GM21381 (cell line): ENCODE data around the gene AGK.
A peak's percentile ranks its signal among the peaks of the same experiment; 100 is the strongest.

Source experiments
- ATAC-seq: cut with Tn5 transposase; IDR thresholded peaks from one replicate; pipeline ENCODE4 v1.9.1; 2021; ENCODE audit warnings: mild to moderate bottlenecking, moderate library complexity; ENCODE audit not compliant: unreplicated experiment

The AGK gene, protein sequence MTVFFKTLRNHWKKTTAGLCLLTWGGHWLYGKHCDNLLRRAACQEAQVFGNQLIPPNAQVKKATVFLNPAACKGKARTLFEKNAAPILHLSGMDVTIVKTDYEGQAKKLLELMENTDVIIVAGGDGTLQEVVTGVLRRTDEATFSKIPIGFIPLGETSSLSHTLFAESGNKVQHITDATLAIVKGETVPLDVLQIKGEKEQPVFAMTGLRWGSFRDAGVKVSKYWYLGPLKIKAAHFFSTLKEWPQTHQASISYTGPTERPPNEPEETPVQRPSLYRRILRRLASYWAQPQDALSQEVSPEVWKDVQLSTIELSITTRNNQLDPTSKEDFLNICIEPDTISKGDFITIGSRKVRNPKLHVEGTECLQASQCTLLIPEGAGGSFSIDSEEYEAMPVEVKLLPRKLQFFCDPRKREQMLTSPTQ

DNA sequence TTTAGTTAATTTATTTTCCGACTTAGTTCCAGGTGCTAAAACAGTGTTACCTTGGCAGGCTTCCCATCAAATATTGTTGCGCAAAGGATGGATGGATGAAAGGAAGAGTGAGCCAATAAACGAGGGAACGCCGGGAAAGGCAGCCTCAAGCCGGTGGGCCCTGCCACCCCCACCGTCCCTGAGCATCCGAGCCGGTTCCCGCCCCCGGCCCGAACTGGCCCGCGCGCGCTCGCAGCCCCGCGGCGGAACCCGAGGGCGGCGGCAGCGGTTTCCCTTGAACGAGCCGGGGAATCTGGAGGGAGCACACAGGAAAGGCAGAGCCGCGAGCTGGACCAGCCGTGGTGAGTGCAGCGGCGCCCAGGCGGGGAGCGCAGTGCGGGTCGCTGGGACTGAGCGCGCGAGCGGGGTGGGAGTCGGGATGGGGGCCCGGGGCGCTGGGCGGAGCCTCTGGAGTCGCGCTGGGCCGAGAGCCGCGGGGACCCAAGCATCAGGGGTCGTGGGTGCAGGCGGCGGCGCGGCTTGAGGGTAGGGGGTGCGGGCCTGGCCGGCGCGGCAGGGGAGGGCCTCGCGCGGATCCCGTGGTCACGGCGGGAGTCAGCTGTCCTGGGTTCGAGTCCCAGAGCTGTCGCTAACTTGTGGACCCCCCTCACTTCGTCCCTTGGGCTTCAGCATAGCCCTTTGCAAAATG, at the start of gene AGK:
Gene AGK (plus strand): TSS at position 317 of the 688 bp plus-strand sequence. CDS start 4,057 bp downstream, outside the sequence.
- ATAC-seq = peak; percentile 93

DNA sequence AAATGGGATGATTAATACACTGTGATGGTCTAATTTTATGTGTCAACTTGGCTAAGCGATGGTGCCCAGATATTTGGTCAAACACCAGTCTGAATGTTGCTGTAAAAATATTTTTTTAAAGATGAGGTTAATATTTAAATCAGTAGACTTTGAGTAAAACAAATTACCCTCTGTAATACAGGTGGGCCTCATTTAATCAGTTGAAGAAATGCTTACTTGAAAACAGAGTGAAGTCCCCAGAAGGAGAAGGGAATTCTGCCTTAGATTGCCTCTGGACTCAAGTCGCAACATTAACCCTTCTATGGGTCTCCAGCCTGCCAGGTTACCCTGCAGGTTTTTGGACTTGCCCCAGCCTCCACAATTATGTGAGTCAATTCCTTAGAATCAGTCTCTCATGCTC, 49.8 kb upstream of the AGK start:
- ATAC-seq = no peak

- ATAC-seq = no peak
These were observed 39.9 kb upstream of the AGK start for GRCh38 chr7:141511316-141511675.

DNA sequence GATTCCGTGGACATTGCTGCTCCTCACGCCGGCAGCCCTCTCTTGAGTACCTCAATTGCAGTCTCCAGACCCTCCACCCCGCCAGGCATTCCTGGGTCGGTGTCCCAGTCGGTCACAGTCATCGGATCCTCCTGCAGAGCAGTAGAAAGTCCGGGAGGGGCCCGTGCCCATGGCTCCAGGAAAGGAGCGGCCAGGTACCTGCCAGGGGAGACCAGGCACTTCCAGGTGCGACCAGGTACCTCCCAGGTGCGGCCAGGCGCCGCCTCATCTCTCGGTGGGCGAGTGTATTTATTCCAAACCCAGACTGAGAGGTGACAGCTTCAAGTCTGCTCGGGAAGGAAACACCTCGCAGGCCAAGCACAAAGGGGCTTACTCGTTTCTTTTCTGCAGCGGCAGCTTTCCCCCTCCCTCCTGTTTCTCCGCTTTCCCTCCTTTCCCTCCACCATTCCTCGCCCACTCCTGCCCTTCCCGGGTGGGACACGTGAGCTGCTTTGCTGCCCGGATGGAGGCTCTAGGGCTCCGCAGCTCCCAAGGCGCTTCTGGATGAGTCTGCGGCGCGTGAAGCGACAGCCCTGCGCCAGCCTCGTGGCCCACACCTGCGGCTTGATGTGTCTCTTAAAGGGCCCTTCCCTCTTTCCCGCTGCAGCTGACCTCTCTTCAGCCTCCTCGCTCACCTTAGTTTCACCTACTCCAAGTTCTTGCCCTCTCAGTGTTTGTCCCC, 39.4 kb upstream of the AGK start:
- ATAC-seq = no peak

- ATAC-seq = no peak
These were observed 38.6 kb upstream of the AGK start for GRCh38 chr7:141512597-141512996.

DNA sequence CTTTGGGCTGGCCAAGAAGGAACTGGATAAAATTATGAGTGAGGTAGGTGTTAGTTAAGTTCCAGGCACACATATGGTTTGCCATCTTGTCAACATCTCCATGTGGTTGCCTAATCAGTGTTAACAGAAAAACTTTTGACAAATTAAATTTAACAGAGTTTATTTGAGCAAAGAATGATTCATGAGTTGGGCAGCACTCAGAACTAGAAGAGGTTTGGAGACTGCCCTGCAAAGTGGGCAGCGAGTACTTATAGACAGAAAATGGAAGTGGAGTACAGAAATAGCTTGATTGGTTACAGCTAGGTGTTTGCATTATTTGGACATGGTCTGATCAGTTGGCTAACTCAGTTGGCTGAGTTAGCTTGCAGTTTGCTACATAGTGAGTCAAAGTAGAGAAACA, 37.5 kb upstream of the AGK start:
- no peak for ATAC-seq

GRCh38 chr7:141515941-141516340, 35.3 kb upstream of the AGK start:
- no peak for ATAC-seq

DNA sequence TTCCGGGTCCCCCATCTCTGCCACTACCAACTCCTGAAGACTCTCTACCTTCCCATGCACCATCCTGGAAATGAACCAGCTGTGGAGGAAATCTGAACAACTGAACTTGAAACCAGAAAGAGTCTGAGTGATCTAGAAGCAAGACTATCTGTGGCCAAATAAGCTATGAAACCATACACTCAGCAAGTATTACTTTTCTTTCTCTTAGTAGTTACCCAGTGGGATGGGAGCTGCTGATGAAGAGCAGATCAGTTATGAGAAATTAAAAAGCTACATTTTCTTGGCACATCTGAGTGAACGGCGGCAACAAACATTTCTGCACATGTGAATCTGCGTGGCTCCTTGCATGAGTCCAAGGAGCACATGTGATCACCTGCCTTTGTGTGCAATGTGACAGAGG, 31.6 kb upstream of the AGK start:
- ATAC-seq = no peak

DNA sequence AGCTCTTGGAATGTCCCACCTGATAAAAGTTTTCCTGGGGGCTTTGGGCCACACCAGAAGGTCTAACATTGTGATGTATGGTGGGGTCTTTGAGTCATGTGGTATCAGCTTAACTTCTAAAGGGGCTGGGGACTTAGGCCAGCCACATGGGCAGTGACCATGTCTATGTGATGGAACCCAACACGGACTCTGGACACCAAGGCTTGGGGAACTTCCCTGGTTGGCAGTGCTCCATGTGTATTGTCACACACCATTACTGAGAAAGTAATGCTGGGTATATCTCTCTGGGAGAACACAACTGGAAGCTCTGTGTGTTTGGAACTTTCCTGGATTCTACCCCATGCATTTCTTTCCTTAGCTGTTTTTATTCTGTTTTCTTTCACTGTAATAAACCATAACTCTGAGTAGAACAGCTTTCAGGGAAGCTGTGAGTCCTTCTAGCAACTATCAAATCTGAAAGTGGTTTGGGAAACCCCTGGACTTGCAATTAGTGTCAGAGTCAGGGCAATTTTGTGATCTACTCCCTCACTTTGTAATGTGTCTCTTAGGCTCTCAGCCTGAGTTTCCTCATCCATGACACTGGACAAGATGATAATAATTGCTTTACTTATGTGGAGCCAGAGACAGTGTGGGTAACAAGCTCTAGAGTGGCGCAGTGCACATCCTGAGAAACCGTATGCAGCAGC, 28.4 kb upstream of the AGK start:
- ATAC-seq = peak; percentile 54

DNA sequence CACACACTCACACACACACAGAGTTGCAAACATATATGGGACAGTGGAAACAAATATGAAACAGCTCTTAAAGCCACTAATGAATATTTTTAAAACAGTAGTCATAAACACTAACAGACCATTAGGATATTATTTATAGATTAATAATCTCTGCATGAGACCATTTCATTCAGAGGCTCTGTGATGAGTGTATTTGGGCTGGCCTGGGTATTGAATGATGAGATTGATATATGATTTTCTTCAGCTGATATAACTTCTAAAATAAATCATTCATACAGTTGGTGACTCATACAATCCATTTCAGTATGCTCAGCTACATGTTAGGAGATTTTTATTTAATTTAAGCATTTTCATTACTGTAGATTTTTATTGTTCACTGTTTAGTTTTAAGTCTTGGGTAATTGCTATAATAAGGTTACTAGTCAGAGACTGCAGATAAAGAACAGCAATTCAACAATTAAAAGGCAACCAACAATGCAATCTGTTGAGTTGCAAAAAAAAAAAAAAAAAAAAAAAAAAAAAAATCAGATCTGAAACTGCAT, 25.2 kb upstream of the AGK start:
- ATAC-seq = no peak

GRCh38 chr7:141527076-141527475, 24.1 kb upstream of the AGK start:
- ATAC-seq = no peak

DNA sequence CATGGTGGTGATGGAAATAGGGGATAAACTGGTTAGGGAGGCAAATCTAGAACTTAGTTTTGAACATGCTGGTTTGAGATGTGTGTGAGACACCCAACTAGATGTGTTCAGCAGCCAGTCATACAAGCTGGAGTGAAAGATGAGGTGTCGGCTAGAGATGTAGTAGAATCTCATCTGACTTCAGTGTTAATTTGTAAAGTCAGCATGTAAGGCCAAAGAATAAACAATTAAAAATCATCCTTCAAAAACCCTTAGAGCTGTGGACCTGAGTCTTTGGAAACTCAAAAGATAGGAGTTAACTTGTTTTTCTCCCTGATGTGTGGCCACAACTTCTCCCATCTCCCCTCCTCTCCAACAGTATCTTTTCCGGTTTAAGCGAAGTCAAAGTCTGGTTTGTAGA, 22.8 kb upstream of the AGK start:
- ATAC-seq = no peak

DNA sequence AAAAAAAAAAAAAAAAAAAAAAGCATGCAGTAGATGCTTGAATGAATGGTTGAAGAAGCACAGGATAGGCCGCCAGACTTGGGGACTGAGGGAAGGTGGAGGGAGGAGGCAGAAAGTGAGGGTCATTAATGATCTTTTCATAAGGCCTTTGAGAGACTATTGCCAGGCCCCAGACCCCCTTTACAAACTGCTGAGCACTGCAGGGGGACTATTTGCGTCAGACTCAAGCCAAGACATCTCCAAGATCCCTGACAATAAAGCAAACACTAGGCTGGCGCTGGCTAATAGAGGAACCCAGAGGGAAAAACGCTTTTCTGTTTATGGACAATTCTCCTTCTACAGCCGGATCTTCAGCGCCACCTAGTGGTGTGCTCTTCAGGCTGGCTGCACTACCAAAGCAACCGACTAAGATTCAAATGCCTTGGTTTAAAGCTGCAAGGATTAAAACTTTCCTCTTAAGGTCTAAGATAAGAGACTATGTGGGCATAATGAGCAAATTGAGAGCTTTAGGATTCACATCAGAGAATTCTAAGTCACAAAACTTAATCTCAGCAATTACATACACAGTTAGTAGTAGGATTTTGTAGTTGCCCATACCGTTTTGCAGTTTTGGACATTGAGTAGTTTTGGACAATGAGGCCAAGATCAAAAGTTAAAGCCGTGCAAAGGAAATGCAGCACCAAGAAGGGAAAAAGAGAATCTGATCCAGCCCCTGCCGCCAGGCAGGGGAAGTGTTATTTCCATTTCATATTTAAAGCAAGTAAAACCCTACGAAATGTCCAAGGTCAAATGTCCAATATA, 17.9 kb upstream of the AGK start:
- ATAC-seq = no peak

- no peak for ATAC-seq
These were observed 16.2 kb upstream of the AGK start for GRCh38 chr7:141534757-141535737.

- no peak for ATAC-seq
These were observed 13.3 kb upstream of the AGK start for GRCh38 chr7:141537906-141538305.

DNA sequence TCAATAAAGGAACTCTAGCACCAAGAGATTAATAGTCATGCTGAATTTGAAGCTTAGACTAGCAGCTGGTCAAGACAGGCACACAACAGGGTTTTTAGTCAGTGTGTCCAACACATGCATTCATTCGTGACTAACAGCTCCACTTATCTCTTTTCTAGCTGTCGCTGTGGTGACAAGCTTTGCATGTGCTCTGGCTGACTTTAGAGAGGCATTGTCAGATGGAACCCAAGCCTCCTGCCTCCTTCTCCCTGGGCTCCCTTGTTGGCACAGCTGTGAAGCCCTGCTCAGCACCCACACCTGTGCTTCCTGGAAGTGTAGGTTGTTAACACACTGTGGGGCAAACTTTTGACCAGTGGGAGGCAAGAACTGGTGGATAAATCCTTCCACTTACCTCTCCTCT, 9.8 kb upstream of the AGK start:
- ATAC-seq = no peak

DNA sequence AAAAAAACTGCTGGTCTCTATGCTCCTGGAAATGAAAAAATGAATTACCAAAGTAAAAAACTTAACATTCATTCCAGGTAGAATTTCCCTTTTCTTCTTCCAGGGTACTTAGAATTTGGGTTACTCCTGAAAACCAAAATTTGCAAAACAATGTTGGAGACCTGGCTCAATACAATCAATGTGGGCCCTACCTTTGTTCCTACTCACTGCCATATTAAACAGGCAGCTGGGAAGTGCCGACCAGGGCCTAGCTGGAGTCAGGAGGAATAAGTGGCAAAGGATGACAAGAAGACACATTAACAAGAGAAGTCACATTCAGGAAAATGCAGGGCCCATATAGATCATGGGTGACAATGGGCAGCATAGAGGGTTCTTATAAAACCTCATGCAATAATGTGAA, 6.4 kb upstream of the AGK start:
- ATAC-seq = no peak

DNA sequence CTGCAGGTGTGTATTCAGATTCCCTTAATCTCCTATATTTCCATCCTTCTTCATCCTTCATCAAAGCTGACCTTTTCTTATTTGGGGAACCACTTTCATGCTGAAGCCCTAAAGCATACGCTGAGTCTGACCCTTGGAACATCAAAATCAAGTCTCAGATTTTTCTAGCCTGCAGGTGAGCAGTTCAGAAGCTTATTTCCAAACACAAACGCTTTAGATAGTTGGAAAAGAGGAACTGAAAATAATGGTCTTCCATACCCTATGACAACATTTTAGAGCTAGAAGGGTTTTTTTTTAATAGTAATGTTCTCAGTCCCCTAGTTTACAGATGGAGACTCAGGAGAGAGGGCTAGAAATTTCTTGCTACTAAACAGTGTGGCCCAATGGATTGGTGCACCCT, 1.6 kb upstream of the AGK start:
- ATAC-seq = no peak
